MCF 10A (cell line): ENCODE measurements around the gene C2CD3. TPM values are rescaled to one million over a fixed set of nuclear protein-coding genes. Genes with fewer than 3 reads are reported as not detected.

Experiments
- BruUV-seq: library from RNA; stranded (reverse); fragments of 400-500 nt; replicated peaks from 2 replicates; lab custom pipeline; 2021; lab: Mats Ljungman, UMichigan
- CTCF ChIA-PET: fragments of 300-600 bp; sonication (Branson Sonifier 250); formaldehyde crosslinking; extraction: SDS; loops from one replicate; lab custom pipeline; 2021; ENCODE audit warnings: antibody characterized with exemption, inconsistent platforms; lab: Yijun Ruan, JAX
- POLR2A ChIA-PET: fragments of 300-600, 350-650 bp; sonication (Branson Sonifier 250); formaldehyde crosslinking; extraction: SDS; loops from one replicate; lab custom pipeline; 2020; ENCODE audit warnings: antibody characterized with exemption, inconsistent platforms; lab: Yijun Ruan, JAX
- DNase-seq: peaks from one replicate; pipeline ENCODE4 v3.0.0-alpha.2; 2018; ENCODE audit not compliant: unreplicated experiment
- H3K27ac Mint-ChIP-seq: one replicate; pipeline ENCODE4 v1.8.0; 2022; ENCODE audit warnings: mild to moderate bottlenecking, low read depth, mixed read lengths; ENCODE audit not compliant: unreplicated experiment
- H3K27me3 Mint-ChIP-seq: one replicate; pipeline ENCODE4 v1.8.0; 2022; ENCODE audit warnings: mixed read lengths; ENCODE audit not compliant: insufficient read depth, unreplicated experiment
- H3K36me3 Mint-ChIP-seq: one replicate; pipeline ENCODE4 v1.8.0; 2022; ENCODE audit warnings: mild to moderate bottlenecking, moderate library complexity, mixed read lengths; ENCODE audit not compliant: insufficient read depth, unreplicated experiment
- H3K4me1 Mint-ChIP-seq: one replicate; pipeline ENCODE4 v1.8.0; 2022; ENCODE audit warnings: mixed read lengths; ENCODE audit not compliant: insufficient read depth, unreplicated experiment
- H3K4me3 Mint-ChIP-seq: one replicate; pipeline ENCODE4 v1.8.0; 2022; ENCODE audit warnings: mild to moderate bottlenecking, moderate library complexity, mixed read lengths; ENCODE audit not compliant: unreplicated experiment
- H3K9me3 Mint-ChIP-seq: one replicate; pipeline ENCODE4 v1.8.0; 2022; ENCODE audit warnings: mixed read lengths; ENCODE audit not compliant: unreplicated experiment
- intact Hi-C: fragments of 100-400 bp; cut with micrococcal nuclease; formaldehyde crosslinking; loops from 2 replicates; pipeline ENCODE4 v1.14.1; 2022
- total RNA-seq: library from RNA; stranded (reverse); gene quantifications from 2 replicates; pipeline ENCODE4 v1.2.3, GENCODE V29; 2022
- TF ChIP-seq, protein P1 (sequence below): fragments of 200-600 bp; IDR thresholded peaks from one replicate; pipeline ENCODE4 v1.8.0; 2022; ENCODE audit warnings: antibody characterized with exemption, mild to moderate bottlenecking; ENCODE audit not compliant: unreplicated experiment

Gene C2CD3
- total RNA-seq, 1 experiment from 2014 or later = 18.7 TPM

- TF ChIP-seq, protein P1, sequence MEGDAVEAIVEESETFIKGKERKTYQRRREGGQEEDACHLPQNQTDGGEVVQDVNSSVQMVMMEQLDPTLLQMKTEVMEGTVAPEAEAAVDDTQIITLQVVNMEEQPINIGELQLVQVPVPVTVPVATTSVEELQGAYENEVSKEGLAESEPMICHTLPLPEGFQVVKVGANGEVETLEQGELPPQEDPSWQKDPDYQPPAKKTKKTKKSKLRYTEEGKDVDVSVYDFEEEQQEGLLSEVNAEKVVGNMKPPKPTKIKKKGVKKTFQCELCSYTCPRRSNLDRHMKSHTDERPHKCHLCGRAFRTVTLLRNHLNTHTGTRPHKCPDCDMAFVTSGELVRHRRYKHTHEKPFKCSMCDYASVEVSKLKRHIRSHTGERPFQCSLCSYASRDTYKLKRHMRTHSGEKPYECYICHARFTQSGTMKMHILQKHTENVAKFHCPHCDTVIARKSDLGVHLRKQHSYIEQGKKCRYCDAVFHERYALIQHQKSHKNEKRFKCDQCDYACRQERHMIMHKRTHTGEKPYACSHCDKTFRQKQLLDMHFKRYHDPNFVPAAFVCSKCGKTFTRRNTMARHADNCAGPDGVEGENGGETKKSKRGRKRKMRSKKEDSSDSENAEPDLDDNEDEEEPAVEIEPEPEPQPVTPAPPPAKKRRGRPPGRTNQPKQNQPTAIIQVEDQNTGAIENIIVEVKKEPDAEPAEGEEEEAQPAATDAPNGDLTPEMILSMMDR = no peak
- H3K36me3 Mint-ChIP-seq = peaks cover 42% of the 10 kb centered on the region
- no peaks in the 10 kb centered on the region for H3K4me1 Mint-ChIP-seq
- intact Hi-C loops = no loop called here
- no peak overlapping the region for H3K4me3 Mint-ChIP-seq
- H3K27ac Mint-ChIP-seq = no peak overlapping the region
- DNase-seq = no peak
- BruUV-seq = no TSS peak
- no peaks in the 10 kb centered on the region for H3K9me3 Mint-ChIP-seq
- no peaks in the 10 kb centered on the region for H3K27me3 Mint-ChIP-seq
- CTCF ChIA-PET = no interaction called here
- POLR2A ChIA-PET = no interaction called here
Observed at GRCh38 chr11:74112877-74113276, 57.9 kb downstream of the C2CD3 start.

DNA sequence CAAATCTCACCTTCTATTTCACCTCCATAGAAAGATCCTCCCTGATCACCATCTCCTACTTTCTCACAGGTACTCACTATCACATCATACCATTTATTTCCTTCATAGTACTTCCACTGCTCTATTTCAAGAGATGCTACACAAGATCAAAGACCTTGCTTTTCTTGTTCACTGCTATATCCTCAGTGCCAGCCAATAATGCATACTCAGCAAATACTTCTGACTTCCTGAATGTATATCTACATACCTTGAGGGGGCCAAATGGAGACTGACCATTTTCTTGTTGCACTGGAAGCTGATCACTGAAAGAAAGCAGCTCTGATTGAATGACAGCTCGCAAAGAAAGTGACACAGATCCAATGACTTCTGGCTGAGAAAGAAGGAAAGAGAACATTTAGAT is 64.7 kb downstream of the C2CD3 start:
- intact Hi-C loops = no loop called here
- DNase-seq = no peak
- Mint-ChIP-seq H3K9me3 (no peaks in the 10 kb centered on the region), H3K27ac (no peak overlapping the region), H3K36me3 (peaks cover 50% of the 10 kb centered on the region), H3K4me3 (no peak overlapping the region), H3K27me3 (no peaks in the 10 kb centered on the region), H3K4me1 (no peaks in the 10 kb centered on the region)
- BruUV-seq = no TSS peak
- TF ChIP-seq, protein P1 = no peak
- ChIA-PET POLR2A (interaction anchor here (0.9 kb wide), 1 partner anchor 33 kb away, joined by 3 read pairs; no protein-coding TSS in a partner anchor), CTCF (no interaction called here)

DNA sequence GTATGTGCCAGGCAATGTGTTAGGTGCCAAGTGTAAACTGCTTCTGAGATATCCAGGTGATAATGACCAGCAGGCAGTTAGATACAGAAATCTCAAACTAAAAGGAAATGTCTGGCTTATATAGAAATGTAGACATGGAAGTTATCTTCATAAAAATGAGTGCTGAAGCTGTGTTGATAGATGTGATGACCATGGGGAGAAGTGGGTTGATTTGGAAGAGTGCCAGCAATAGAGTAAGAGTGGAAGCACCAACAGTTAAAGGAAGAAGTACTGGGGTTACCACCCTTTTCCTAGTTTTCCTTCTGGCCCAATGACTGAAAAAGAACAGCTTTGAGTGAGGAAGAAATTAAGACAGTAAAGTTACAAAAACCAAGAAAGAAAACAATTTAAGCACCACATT is 68.5 kb downstream of the C2CD3 start:
- DNase-seq = no peak
- no peak overlapping the region for H3K27ac Mint-ChIP-seq
- CTCF ChIA-PET = no interaction called here
- TF ChIP-seq, protein P1 = no peak
- H3K4me1 Mint-ChIP-seq = no peaks in the 10 kb centered on the region
- H3K36me3 Mint-ChIP-seq = peaks cover 52% of the 10 kb centered on the region
- H3K27me3 Mint-ChIP-seq = no peaks in the 10 kb centered on the region
- BruUV-seq = no TSS peak
- POLR2A ChIA-PET = no interaction called here
- no peaks in the 10 kb centered on the region for H3K9me3 Mint-ChIP-seq
- intact Hi-C loops = no loop called here
- no peak overlapping the region for H3K4me3 Mint-ChIP-seq

DNA sequence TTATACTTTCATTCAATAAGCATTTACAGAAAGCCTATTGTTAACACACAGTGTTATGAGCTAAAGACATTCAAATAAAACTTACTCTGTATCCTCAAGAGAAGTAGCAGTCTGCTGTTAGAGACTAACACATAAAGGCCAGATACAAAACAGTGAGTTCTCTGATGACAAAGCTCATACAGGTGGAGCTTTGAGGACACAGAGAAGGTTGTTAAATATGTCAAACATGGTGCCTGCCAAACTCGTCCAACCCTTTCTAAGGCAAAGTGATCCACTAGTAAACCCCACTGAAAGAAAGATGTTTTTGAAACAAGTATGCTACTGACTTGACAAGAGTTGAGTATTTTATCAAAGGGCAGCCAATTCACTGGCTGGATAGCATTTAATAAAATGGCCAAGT is 70.1 kb downstream of the C2CD3 start:
- Mint-ChIP-seq H3K4me3 (no peak overlapping the region), H3K9me3 (no peaks in the 10 kb centered on the region), H3K27ac (no peak overlapping the region), H3K36me3 (peaks cover 50% of the 10 kb centered on the region), H3K4me1 (no peaks in the 10 kb centered on the region), H3K27me3 (no peaks in the 10 kb centered on the region)
- CTCF ChIA-PET = no interaction called here
- intact Hi-C loops = no loop called here
- DNase-seq = no peak
- POLR2A ChIA-PET = interaction anchor here (0.7 kb wide), 1 partner anchor 109 kb away, joined by 4 read pairs; no protein-coding TSS in a partner anchor
- BruUV-seq = no TSS peak
- TF ChIP-seq, protein P1 = no peak
